ENCODE data around the gene FLT3.

The FLT3 gene

GRCh38 chr13:27963491-27963890, 136.9 kb downstream of the FLT3 start:
- H3K27me3 ChIP-seq (ENCODE audit: insufficient read depth, poor library complexity, severe bottlenecking): peaks cover 75% of the 10 kb centered on the region

GRCh38 chr13:27962982-27963381, 137.4 kb downstream of the FLT3 start:
- H3K27ac ChIP-seq (replicated peaks): no peak overlapping the region
- TF ChIP-seq GABPA (IDR thresholded peaks at IDR 0.05; ENCODE audit: low read depth) (no peak), POLR2AphosphoS5 (IDR thresholded peaks at IDR 0.05; ENCODE audit: low read depth) (no peak), CTCF (IDR thresholded peaks at IDR 0.05; ENCODE audit: insufficient read depth, low read length) (no peak), SPI1 (IDR thresholded peaks at IDR 0.05; ENCODE audit: borderline replicate concordance, low read depth) (no peak), REST (IDR thresholded peaks at IDR 0.05; ENCODE audit: insufficient replicate concordance, low read depth) (no peak)
- H3K4me3 ChIP-seq (replicated peaks; ENCODE audit: insufficient read depth, low read length): no peak overlapping the region
- peaks cover 70% of the 10 kb centered on the region for H3K27me3 ChIP-seq (ENCODE audit: insufficient read depth, poor library complexity, severe bottlenecking)
- no peak for DNase-seq (ENCODE audit: low read depth in 1 of 2, low spot score in 1 of 2)

More at GRCh38 chr13:27963491-27963890, 136.9 kb downstream of the FLT3 start:
- Histone ChIP-seq H3K4me3 (replicated peaks; ENCODE audit: insufficient read depth, low read length) (no peak overlapping the region), H3K27ac (replicated peaks) (no peak overlapping the region)
- no peak for TF ChIP-seq POLR2AphosphoS5 (IDR thresholded peaks at IDR 0.05; ENCODE audit: low read depth)
- TF ChIP-seq GABPA (IDR thresholded peaks at IDR 0.05; ENCODE audit: low read depth): no peak
- no peak for TF ChIP-seq SPI1 (IDR thresholded peaks at IDR 0.05; ENCODE audit: borderline replicate concordance, low read depth)
- no peak for DNase-seq (ENCODE audit: low read depth in 1 of 2, low spot score in 1 of 2)

- no peak overlapping the region for H3K27ac ChIP-seq (replicated peaks)
- peaks cover 63% of the 10 kb centered on the region for H3K27me3 ChIP-seq (ENCODE audit: insufficient read depth, poor library complexity, severe bottlenecking)
- H3K4me3 ChIP-seq (replicated peaks; ENCODE audit: insufficient read depth, low read length): no peak overlapping the region
- TF ChIP-seq GABPA (IDR thresholded peaks at IDR 0.05; ENCODE audit: low read depth) (no peak), REST (IDR thresholded peaks at IDR 0.05; ENCODE audit: insufficient replicate concordance, low read depth) (no peak), SPI1 (IDR thresholded peaks at IDR 0.05; ENCODE audit: borderline replicate concordance, low read depth) (no peak), CTCF (IDR thresholded peaks at IDR 0.05; ENCODE audit: insufficient read depth, low read length) (no peak), POLR2AphosphoS5 (IDR thresholded peaks at IDR 0.05; ENCODE audit: low read depth) (no peak)
- no peak for DNase-seq (ENCODE audit: low read depth in 1 of 2, low spot score in 1 of 2)
Observed at GRCh38 chr13:27962128-27962841, 138.1 kb downstream of the FLT3 start.

GRCh38 chr13:27961227-27962085, 138.9 kb downstream of the FLT3 start:
- H3K27me3 ChIP-seq (ENCODE audit: insufficient read depth, poor library complexity, severe bottlenecking): peaks cover 61% of the 10 kb centered on the region
- H3K4me3 ChIP-seq (replicated peaks; ENCODE audit: insufficient read depth, low read length): peak overlapping the region; percentile 45

More at GRCh38 chr13:27961227-27962085, 138.9 kb downstream of the FLT3 start:
- no peak overlapping the region; the same call in 1 of the 2 replicates for H3K27ac ChIP-seq (replicated peaks)
- TF ChIP-seq SPI1 (IDR thresholded peaks at IDR 0.05; ENCODE audit: borderline replicate concordance, low read depth): no peak
- no peak for TF ChIP-seq POLR2AphosphoS5 (IDR thresholded peaks at IDR 0.05; ENCODE audit: low read depth)
- no peak for TF ChIP-seq GABPA (IDR thresholded peaks at IDR 0.05; ENCODE audit: low read depth)
- no peak for TF ChIP-seq REST (IDR thresholded peaks at IDR 0.05; ENCODE audit: insufficient replicate concordance, low read depth)
- no peak for TF ChIP-seq CTCF (IDR thresholded peaks at IDR 0.05; ENCODE audit: insufficient read depth, low read length)
- DNase-seq (ENCODE audit: low read depth in 1 of 2, low spot score in 1 of 2): no peak

All from HL-60 (cell line).